ENCODE data around the gene TMEM82.

Gene TMEM82

GRCh38 chr1:15720861-15721260, 21.4 kb upstream of the TMEM82 start:
- H3K4me3 ChIP-seq (ENCODE audit: low read length) = no peak overlapping the region
- H3K27me3 ChIP-seq (ENCODE audit: control insufficient read depth, insufficient read depth, low read length) = no peaks in the 10 kb centered on the region
- H3K9me3 ChIP-seq (ENCODE audit: control insufficient read depth, insufficient read depth, low read length) = no peaks in the 10 kb centered on the region
- DNase-seq (ENCODE audit: low read depth, low spot score) = no peak
- WGBS (ENCODE audit: insufficient coverage, insufficient read length) = no CpG with 5 or more reads among the region's 3 CpGs
- no peak overlapping the region for H3K27ac ChIP-seq (ENCODE audit: low read length)
- H3K4me1 ChIP-seq (ENCODE audit: control insufficient read depth, insufficient read depth, low read length) = no peaks in the 10 kb centered on the region
- peaks cover 8% of the 10 kb centered on the region for H3K36me3 ChIP-seq (ENCODE audit: control insufficient read depth, insufficient read depth, low read length)

GRCh38 chr1:15722411-15722810, 19.9 kb upstream of the TMEM82 start:
- H3K4me3 ChIP-seq (ENCODE audit: low read length) = no peak overlapping the region
- no peak for DNase-seq (ENCODE audit: low read depth, low spot score)
- no CpG with 5 or more reads among the region's 4 CpGs for WGBS (ENCODE audit: insufficient coverage, insufficient read length)
- H3K4me1 ChIP-seq (ENCODE audit: control insufficient read depth, insufficient read depth, low read length) = no peaks in the 10 kb centered on the region
- H3K36me3 ChIP-seq (ENCODE audit: control insufficient read depth, insufficient read depth, low read length) = peaks cover 12% of the 10 kb centered on the region
- no peaks in the 10 kb centered on the region for H3K27me3 ChIP-seq (ENCODE audit: control insufficient read depth, insufficient read depth, low read length)
- no peaks in the 10 kb centered on the region for H3K9me3 ChIP-seq (ENCODE audit: control insufficient read depth, insufficient read depth, low read length)
- H3K27ac ChIP-seq (ENCODE audit: low read length) = no peak overlapping the region

GRCh38 chr1:15722836-15723532, 19.3 kb upstream of the TMEM82 start:
- H3K36me3 ChIP-seq (ENCODE audit: control insufficient read depth, insufficient read depth, low read length) = peaks cover 14% of the 10 kb centered on the region
- H3K4me1 ChIP-seq (ENCODE audit: control insufficient read depth, insufficient read depth, low read length) = no peaks in the 10 kb centered on the region
- no peaks in the 10 kb centered on the region for H3K27me3 ChIP-seq (ENCODE audit: control insufficient read depth, insufficient read depth, low read length)
- no peak for DNase-seq (ENCODE audit: low read depth, low spot score)
- WGBS (ENCODE audit: insufficient coverage, insufficient read length) = no CpG with 5 or more reads among the region's 13 CpGs
- no peak overlapping the region for H3K27ac ChIP-seq (ENCODE audit: low read length)
- no peak overlapping the region for H3K4me3 ChIP-seq (ENCODE audit: low read length)
- no peaks in the 10 kb centered on the region for H3K9me3 ChIP-seq (ENCODE audit: control insufficient read depth, insufficient read depth, low read length)

- H3K27ac ChIP-seq (ENCODE audit: low read length) = no peak overlapping the region
- H3K27me3 ChIP-seq (ENCODE audit: control insufficient read depth, insufficient read depth, low read length) = no peaks in the 10 kb centered on the region
- no peaks in the 10 kb centered on the region for H3K9me3 ChIP-seq (ENCODE audit: control insufficient read depth, insufficient read depth, low read length)
- DNase-seq (ENCODE audit: low read depth, low spot score) = no peak
- H3K4me1 ChIP-seq (ENCODE audit: control insufficient read depth, insufficient read depth, low read length) = no peaks in the 10 kb centered on the region
- H3K4me3 ChIP-seq (ENCODE audit: low read length) = no peak overlapping the region
- WGBS (ENCODE audit: insufficient coverage, insufficient read length) = no CpG with 5 or more reads among the region's 20 CpGs
- H3K36me3 ChIP-seq (ENCODE audit: control insufficient read depth, insufficient read depth, low read length) = peaks cover 15% of the 10 kb centered on the region
Measured at GRCh38 chr1:15723631-15724246, 18.6 kb upstream of the TMEM82 start.

GRCh38 chr1:15724949-15725880, 17.1 kb upstream of the TMEM82 start:
- Histone ChIP-seq H3K36me3 (ENCODE audit: control insufficient read depth, insufficient read depth, low read length) (peaks cover 18% of the 10 kb centered on the region), H3K4me1 (ENCODE audit: control insufficient read depth, insufficient read depth, low read length) (no peaks in the 10 kb centered on the region), H3K9me3 (ENCODE audit: control insufficient read depth, insufficient read depth, low read length) (no peaks in the 10 kb centered on the region), H3K27ac (ENCODE audit: low read length) (no peak overlapping the region), H3K27me3 (ENCODE audit: control insufficient read depth, insufficient read depth, low read length) (no peaks in the 10 kb centered on the region), H3K4me3 (ENCODE audit: low read length) (no peak overlapping the region)
- no peak for DNase-seq (ENCODE audit: low read depth, low spot score)
- WGBS (ENCODE audit: insufficient coverage, insufficient read length) = no CpG with 5 or more reads among the region's 26 CpGs

GRCh38 chr1:15726508-15726907, 15.8 kb upstream of the TMEM82 start:
- no peaks in the 10 kb centered on the region for H3K27me3 ChIP-seq (ENCODE audit: control insufficient read depth, insufficient read depth, low read length)
- no peaks in the 10 kb centered on the region for H3K4me1 ChIP-seq (ENCODE audit: control insufficient read depth, insufficient read depth, low read length)
- WGBS (ENCODE audit: insufficient coverage, insufficient read length) = no CpG with 5 or more reads among the region's 9 CpGs
- H3K27ac ChIP-seq (ENCODE audit: low read length) = no peak overlapping the region
- no peak overlapping the region for H3K4me3 ChIP-seq (ENCODE audit: low read length)
- peaks cover 23% of the 10 kb centered on the region for H3K36me3 ChIP-seq (ENCODE audit: control insufficient read depth, insufficient read depth, low read length)
- DNase-seq (ENCODE audit: low read depth, low spot score) = no peak
- no peaks in the 10 kb centered on the region for H3K9me3 ChIP-seq (ENCODE audit: control insufficient read depth, insufficient read depth, low read length)

GRCh38 chr1:15727021-15727420, 15.3 kb upstream of the TMEM82 start:
- Histone ChIP-seq H3K27me3 (ENCODE audit: control insufficient read depth, insufficient read depth, low read length) (no peaks in the 10 kb centered on the region), H3K4me3 (ENCODE audit: low read length) (no peak overlapping the region), H3K36me3 (ENCODE audit: control insufficient read depth, insufficient read depth, low read length) (peaks cover 27% of the 10 kb centered on the region), H3K4me1 (ENCODE audit: control insufficient read depth, insufficient read depth, low read length) (no peaks in the 10 kb centered on the region), H3K27ac (ENCODE audit: low read length) (no peak overlapping the region), H3K9me3 (ENCODE audit: control insufficient read depth, insufficient read depth, low read length) (no peaks in the 10 kb centered on the region)
- DNase-seq (ENCODE audit: low read depth, low spot score) = no peak
- no CpG with 5 or more reads among the region's 21 CpGs for WGBS (ENCODE audit: insufficient coverage, insufficient read length)

GRCh38 chr1:15727424-15727823, 14.9 kb upstream of the TMEM82 start:
- Histone ChIP-seq H3K36me3 (ENCODE audit: control insufficient read depth, insufficient read depth, low read length) (peaks cover 29% of the 10 kb centered on the region), H3K4me1 (ENCODE audit: control insufficient read depth, insufficient read depth, low read length) (no peaks in the 10 kb centered on the region), H3K4me3 (ENCODE audit: low read length) (no peak overlapping the region), H3K27me3 (ENCODE audit: control insufficient read depth, insufficient read depth, low read length) (no peaks in the 10 kb centered on the region), H3K27ac (ENCODE audit: low read length) (no peak overlapping the region), H3K9me3 (ENCODE audit: control insufficient read depth, insufficient read depth, low read length) (no peaks in the 10 kb centered on the region)
- no CpG with 5 or more reads among the region's 13 CpGs for WGBS (ENCODE audit: insufficient coverage, insufficient read length)
- no peak for DNase-seq (ENCODE audit: low read depth, low spot score)

- Histone ChIP-seq H3K4me3 (ENCODE audit: low read length) (no peak overlapping the region), H3K4me1 (ENCODE audit: control insufficient read depth, insufficient read depth, low read length) (no peaks in the 10 kb centered on the region), H3K27me3 (ENCODE audit: control insufficient read depth, insufficient read depth, low read length) (no peaks in the 10 kb centered on the region), H3K36me3 (ENCODE audit: control insufficient read depth, insufficient read depth, low read length) (peaks cover 29% of the 10 kb centered on the region), H3K27ac (ENCODE audit: low read length) (no peak overlapping the region), H3K9me3 (ENCODE audit: control insufficient read depth, insufficient read depth, low read length) (no peaks in the 10 kb centered on the region)
- no CpG with 5 or more reads among the region's 23 CpGs for WGBS (ENCODE audit: insufficient coverage, insufficient read length)
- no peak for DNase-seq (ENCODE audit: low read depth, low spot score)
Measured at GRCh38 chr1:15727866-15728534, 14.3 kb upstream of the TMEM82 start.

Data from iPS DF 6.9 (cell line).